Keratinocyte (primary cell): ENCODE measurements around the gene RASA3. TPM values are rescaled to one million over a fixed set of nuclear protein-coding genes. Genes with fewer than 3 reads are reported as not detected.

ENCODE experiments used
- DNase-seq: peaks from one replicate; pipeline ENCODE4 v3.0.0-alpha.2; 2011; ENCODE audit warnings: low read depth, missing footprints, low spot score
- FAIRE-seq: peaks from 2 replicates; lab custom pipeline; 2011; peaks lifted over from hg19 to GRCh38; lab: Jason Lieb, UNC
- H2AFZ ChIP-seq: 2 replicates; pipeline ENCODE4 v1.6.0; 2012; ENCODE audit warnings: low read length, control low read depth, inconsistent platforms; ENCODE audit not compliant: control insufficient read depth
- H3K27ac ChIP-seq: 2 replicates; pipeline ENCODE4 v1.5.1; 2011; ENCODE audit warnings: low read length; ENCODE audit not compliant: control insufficient read depth, insufficient read depth
- H3K27me3 ChIP-seq: 3 replicates; pipeline ENCODE4 v1.6.0; 2011; ENCODE audit warnings: low read length; ENCODE audit not compliant: control insufficient read depth, insufficient read depth; ENCODE audit errors: extremely low read depth
- H3K36me3 ChIP-seq, 2 experiments: 2 replicates in 1 of 2; 3 replicates in 1 of 2; pipeline ENCODE4 v1.5.1; 2011; ENCODE audit warnings: low read length in 2 of 2, mild to moderate bottlenecking in 1 of 2; ENCODE audit not compliant: control insufficient read depth in 2 of 2, insufficient read depth in 2 of 2; ENCODE audit errors: extremely low read depth in 1 of 2
- H3K4me1 ChIP-seq: 3 replicates; pipeline ENCODE4 v1.5.1; 2011; ENCODE audit warnings: low read length; ENCODE audit not compliant: control insufficient read depth, insufficient read depth; ENCODE audit errors: extremely low read depth
- H3K4me2 ChIP-seq: 3 replicates; pipeline ENCODE4 v1.6.0; 2011; ENCODE audit warnings: low read depth, low read length; ENCODE audit not compliant: control insufficient read depth, insufficient read depth; ENCODE audit errors: extremely low read depth
- H3K4me3 ChIP-seq, 3 experiments: fragments of 200-600 bp in 1 of 3; sonication (generic) in 1 of 3; 2 replicates in 2 of 3; 3 replicates in 1 of 3; pipeline ENCODE4 v1.5.1; 2011 to 2016; ENCODE audit warnings: low read length in 3 of 3, mild to moderate bottlenecking in 3 of 3, control low read depth in 2 of 3, inconsistent platforms in 1 of 3, low read depth in 1 of 3, mixed read lengths in 1 of 3, mixed run types in 1 of 3, moderate library complexity in 1 of 3; ENCODE audit not compliant: control insufficient read depth in 2 of 3, insufficient read depth in 2 of 3; ENCODE audit errors: extremely low read depth in 1 of 3
- H3K79me2 ChIP-seq: 2 replicates; pipeline ENCODE4 v1.6.0; 2012; ENCODE audit warnings: low read length; ENCODE audit not compliant: control insufficient read depth, insufficient read depth
- H3K9ac ChIP-seq: 3 replicates; pipeline ENCODE4 v1.6.0; 2011; ENCODE audit warnings: low read length; ENCODE audit not compliant: control insufficient read depth, insufficient read depth; ENCODE audit errors: extremely low read depth
- H3K9me1 ChIP-seq: 3 replicates; pipeline ENCODE4 v1.6.0; 2011; ENCODE audit warnings: low read length; ENCODE audit not compliant: control insufficient read depth, insufficient read depth; ENCODE audit errors: extremely low read depth
- H3K9me3 ChIP-seq: 2 replicates; pipeline ENCODE4 v1.5.1; 2012; ENCODE audit warnings: low read depth, low read length; ENCODE audit not compliant: control insufficient read depth
- H4K20me1 ChIP-seq: 3 replicates; pipeline ENCODE4 v1.6.0; 2011; ENCODE audit warnings: low read length; ENCODE audit not compliant: control insufficient read depth, insufficient read depth; ENCODE audit errors: extremely low read depth
- CTCF ChIP-seq, 3 experiments: IDR thresholded peaks in 1 of 3; conservative IDR thresholded peaks in 1 of 3; optimal IDR thresholded peaks in 1 of 3; 2 replicates in 2 of 3; 3 replicates in 1 of 3; pipeline versions ENCODE3 to v1.5.1; 2011; ENCODE audit warnings: low read length in 3 of 3, mild to moderate bottlenecking in 3 of 3, moderate library complexity in 2 of 3, control low read depth in 1 of 3, inconsistent platforms in 1 of 3; ENCODE audit not compliant: insufficient read depth in 2 of 3; ENCODE audit errors: extremely low read depth in 1 of 3
- EZH2 ChIP-seq: IDR thresholded peaks from one replicate; pipeline ENCODE4 v1.6.1; 2012; ENCODE audit warnings: inconsistent platforms, mild to moderate bottlenecking, low read length, moderate library complexity
- dilution Hi-C: fragments of 300-500 bp; cut with MboI; formaldehyde crosslinking; loops from one replicate; pipeline ENCODE4 v1.7.0; 2020; ENCODE audit warnings: low sequenced_read_pairs; ENCODE audit not compliant: extremely low pct_ligation_motif_present
- polyA plus RNA-seq, 5 experiments: library from polyadenylated mRNA; depleted of rRNA in 3 of 5; stranded (reverse) in 3 of 5; stranded (forward) in 1 of 5; unstranded in 1 of 5; fragments of >200 nt; gene quantifications; 1 replicate in 1 of 5; 2 replicates in 3 of 5; 3 replicates in 1 of 5; pipeline versions ENCODE4 v1.2.1 to v1.2.3, GENCODE V29; 2011 to 2012; ENCODE audit warnings: missing spikeins in 2 of 5, low read depth in 1 of 5, low replicate concordance in 1 of 5

RASA3 gene
- polyA plus RNA-seq, 1 donor (not counting 4 experiments of a cell fraction or from before 2014, with no cell fraction given), result 4.1 TPM

GRCh38 chr13:114122127-114122511 lies 10.3 kb downstream of the RASA3 start:
- no peaks in the 10 kb centered on the region for H3K9me1 ChIP-seq
- H3K36me3 ChIP-seq, result no peaks in the 10 kb centered on the region
- TF ChIP-seq CTCF (optimal IDR thresholded peaks at IDR 0.05 in 1 of 3, IDR thresholded peaks at IDR 0.05 in 1 of 3, conservative IDR thresholded peaks at IDR 0.05 in 1 of 3; ENCODE audit: extremely low read depth in 1 of 3, insufficient read depth in 2 of 3, low read length in 3 of 3) (no peak), EZH2 (no peak)
- FAIRE-seq, result no peak
- H2AFZ ChIP-seq, result no peak overlapping the region
- H3K9ac ChIP-seq, result no peak overlapping the region
- no peaks in the 10 kb centered on the region for H3K27me3 ChIP-seq
- no peak overlapping the region for H3K4me2 ChIP-seq
- H3K27ac ChIP-seq, result no peak overlapping the region
- H3K79me2 ChIP-seq, result peaks cover 11% of the 10 kb centered on the region
- no peak overlapping the region for H3K4me3 ChIP-seq
- dilution Hi-C loops, result loop anchor here (10.0 kb wide), 1 partner anchor 47 kb away; no protein-coding TSS in a partner anchor
- DNase-seq, result no peak
- no peaks in the 10 kb centered on the region for H4K20me1 ChIP-seq
- H3K9me3 ChIP-seq, result no peaks in the 10 kb centered on the region
- peaks cover 13% of the 10 kb centered on the region for H3K4me1 ChIP-seq

- H3K9me1 ChIP-seq, result no peaks in the 10 kb centered on the region
- no peak overlapping the region for H3K27ac ChIP-seq
- no peak overlapping the region for H3K9ac ChIP-seq
- peaks cover 13% of the 10 kb centered on the region for H3K4me1 ChIP-seq
- no peaks in the 10 kb centered on the region for H3K9me3 ChIP-seq
- dilution Hi-C loops, result loop anchor here (10.0 kb wide), 1 partner anchor 47 kb away; no protein-coding TSS in a partner anchor
- no peak overlapping the region for H3K4me3 ChIP-seq
- no peak overlapping the region for H2AFZ ChIP-seq
- FAIRE-seq (no peak), DNase-seq (no peak)
- no peaks in the 10 kb centered on the region for H3K36me3 ChIP-seq
- H4K20me1 ChIP-seq, result no peaks in the 10 kb centered on the region
- H3K27me3 ChIP-seq, result no peaks in the 10 kb centered on the region
- TF ChIP-seq EZH2, result no peak
- TF ChIP-seq CTCF (optimal IDR thresholded peaks at IDR 0.05 in 1 of 3, IDR thresholded peaks at IDR 0.05 in 1 of 3, conservative IDR thresholded peaks at IDR 0.05 in 1 of 3; ENCODE audit: extremely low read depth in 1 of 3, insufficient read depth in 2 of 3, low read length in 3 of 3), result no peak
- H3K4me2 ChIP-seq, result no peak overlapping the region
- peaks cover 11% of the 10 kb centered on the region for H3K79me2 ChIP-seq
Measured at GRCh38 chr13:114121496-114122126, 10.8 kb downstream of the RASA3 start.
